ENCODE results near the gene KMT2E.
"Not testable (repeated sequence)": the region's sequence is repeated elsewhere in the genome, so short reads cannot be mapped to it uniquely, and the experiment has no call there.

The KMT2E gene

GRCh38 chr7:105027176-105027853 is 13.3 kb downstream of the KMT2E start:
- DNase-seq (ENCODE audit: low read depth): no peak

- DNase-seq (ENCODE audit: low read depth): no peak
Measured at GRCh38 chr7:105028004-105028403, 14.0 kb downstream of the KMT2E start.

- not testable (repeated sequence) for DNase-seq (ENCODE audit: low read depth)
Measured at GRCh38 chr7:105028941-105029340, 14.9 kb downstream of the KMT2E start.

GRCh38 chr7:105030447-105030846 is 16.4 kb downstream of the KMT2E start:
- DNase-seq (ENCODE audit: low read depth): no peak

GRCh38 chr7:105032553-105033214 is 18.7 kb downstream of the KMT2E start:
- no peak for DNase-seq (ENCODE audit: low read depth)

- no peak for DNase-seq (ENCODE audit: low read depth)
Measured at GRCh38 chr7:105035349-105035748, 21.3 kb downstream of the KMT2E start.

GRCh38 chr7:105036217-105037168 is 22.5 kb downstream of the KMT2E start:
- DNase-seq (ENCODE audit: low read depth): no peak

- no peak for DNase-seq (ENCODE audit: low read depth)
Measured at GRCh38 chr7:105037319-105037718, 23.3 kb downstream of the KMT2E start.

GRCh38 chr7:105044449-105045070 is 30.6 kb downstream of the KMT2E start:
- DNase-seq (ENCODE audit: low read depth): no peak

- DNase-seq (ENCODE audit: low read depth): no peak
Measured at GRCh38 chr7:105046414-105046813, 32.4 kb downstream of the KMT2E start.

- no peak for DNase-seq (ENCODE audit: low read depth)
Measured at GRCh38 chr7:105047932-105048331, 33.9 kb downstream of the KMT2E start.

GRCh38 chr7:105050493-105050892 is 36.5 kb downstream of the KMT2E start:
- DNase-seq (ENCODE audit: low read depth): no peak

GRCh38 chr7:105050899-105051298 is 36.9 kb downstream of the KMT2E start:
- DNase-seq (ENCODE audit: low read depth): not testable (repeated sequence)

- DNase-seq (ENCODE audit: low read depth): no peak
Measured at GRCh38 chr7:105055084-105055483, 41.1 kb downstream of the KMT2E start.

GRCh38 chr7:105055621-105056020 is 41.6 kb downstream of the KMT2E start:
- no peak for DNase-seq (ENCODE audit: low read depth)

- no peak for DNase-seq (ENCODE audit: low read depth)
Measured at GRCh38 chr7:105057472-105057871, 43.5 kb downstream of the KMT2E start.

GRCh38 chr7:105060437-105060836 is 46.4 kb downstream of the KMT2E start:
- DNase-seq (ENCODE audit: low read depth): no peak

GRCh38 chr7:105060923-105061322 is 46.9 kb downstream of the KMT2E start:
- no peak for DNase-seq (ENCODE audit: low read depth)

GRCh38 chr7:105065104-105065503 is 51.1 kb downstream of the KMT2E start:
- no peak for DNase-seq (ENCODE audit: low read depth)

GRCh38 chr7:105067691-105068090 is 53.7 kb downstream of the KMT2E start:
- DNase-seq (ENCODE audit: low read depth): no peak

GRCh38 chr7:105068886-105069285 is 54.9 kb downstream of the KMT2E start:
- DNase-seq (ENCODE audit: low read depth): no peak

GRCh38 chr7:105073143-105073542 is 59.1 kb downstream of the KMT2E start:
- no peak for DNase-seq (ENCODE audit: low read depth)

Data from activated gamma-delta T cell treated with anti-CD3 and anti-CD28 coated beads, Interleukin-2, amount 50 U/mL, for 16 hours (primary cell).